ENCODE results near the gene FAM181A. TPM values are rescaled to one million over a fixed set of nuclear protein-coding genes. Genes with fewer than 3 reads are reported as not detected.

Gene FAM181A
- total and polyA plus RNA-seq, 9 of the 15 experiments (the other 6 are each of a cell fraction or from before 2014, with no cell fraction given): not detected

GRCh38 chr14:93906341-93907329 lies 20.5 kb upstream of the FAM181A start (continued):
- TF ChIP-seq, protein P1, sequence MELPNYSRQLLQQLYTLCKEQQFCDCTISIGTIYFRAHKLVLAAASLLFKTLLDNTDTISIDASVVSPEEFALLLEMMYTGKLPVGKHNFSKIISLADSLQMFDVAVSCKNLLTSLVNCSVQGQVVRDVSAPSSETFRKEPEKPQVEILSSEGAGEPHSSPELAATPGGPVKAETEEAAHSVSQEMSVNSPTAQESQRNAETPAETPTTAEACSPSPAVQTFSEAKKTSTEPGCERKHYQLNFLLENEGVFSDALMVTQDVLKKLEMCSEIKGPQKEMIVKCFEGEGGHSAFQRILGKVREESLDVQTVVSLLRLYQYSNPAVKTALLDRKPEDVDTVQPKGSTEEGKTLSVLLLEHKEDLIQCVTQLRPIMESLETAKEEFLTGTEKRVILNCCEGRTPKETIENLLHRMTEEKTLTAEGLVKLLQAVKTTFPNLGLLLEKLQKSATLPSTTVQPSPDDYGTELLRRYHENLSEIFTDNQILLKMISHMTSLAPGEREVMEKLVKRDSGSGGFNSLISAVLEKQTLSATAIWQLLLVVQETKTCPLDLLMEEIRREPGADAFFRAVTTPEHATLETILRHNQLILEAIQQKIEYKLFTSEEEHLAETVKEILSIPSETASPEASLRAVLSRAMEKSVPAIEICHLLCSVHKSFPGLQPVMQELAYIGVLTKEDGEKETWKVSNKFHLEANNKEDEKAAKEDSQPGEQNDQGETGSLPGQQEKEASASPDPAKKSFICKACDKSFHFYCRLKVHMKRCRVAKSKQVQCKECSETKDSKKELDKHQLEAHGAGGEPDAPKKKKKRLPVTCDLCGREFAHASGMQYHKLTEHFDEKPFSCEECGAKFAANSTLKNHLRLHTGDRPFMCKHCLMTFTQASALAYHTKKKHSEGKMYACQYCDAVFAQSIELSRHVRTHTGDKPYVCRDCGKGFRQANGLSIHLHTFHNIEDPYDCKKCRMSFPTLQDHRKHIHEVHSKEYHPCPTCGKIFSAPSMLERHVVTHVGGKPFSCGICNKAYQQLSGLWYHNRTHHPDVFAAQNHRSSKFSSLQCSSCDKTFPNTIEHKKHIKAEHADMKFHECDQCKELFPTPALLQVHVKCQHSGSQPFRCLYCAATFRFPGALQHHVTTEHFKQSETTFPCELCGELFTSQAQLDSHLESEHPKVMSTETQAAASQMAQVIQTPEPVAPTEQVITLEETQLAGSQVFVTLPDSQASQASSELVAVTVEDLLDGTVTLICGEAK (IDR thresholded peaks at IDR 0.05): 0 out of 2 replicates have a peak, but pooled peaks have one; percentile 39
- TF ChIP-seq, protein P1 (CRISPR knock-in tag; IDR thresholded peaks at IDR 0.05): no peak
